SW 1271 (cell line): Measurements from ENCODE around the gene DUSP6.

Experiments used
- DNase-seq, 2 experiments: peaks; one replicate each; lab custom pipeline; 2025; lab: John Stamatoyannopoulos, UW

The DUSP6 gene

DNA sequence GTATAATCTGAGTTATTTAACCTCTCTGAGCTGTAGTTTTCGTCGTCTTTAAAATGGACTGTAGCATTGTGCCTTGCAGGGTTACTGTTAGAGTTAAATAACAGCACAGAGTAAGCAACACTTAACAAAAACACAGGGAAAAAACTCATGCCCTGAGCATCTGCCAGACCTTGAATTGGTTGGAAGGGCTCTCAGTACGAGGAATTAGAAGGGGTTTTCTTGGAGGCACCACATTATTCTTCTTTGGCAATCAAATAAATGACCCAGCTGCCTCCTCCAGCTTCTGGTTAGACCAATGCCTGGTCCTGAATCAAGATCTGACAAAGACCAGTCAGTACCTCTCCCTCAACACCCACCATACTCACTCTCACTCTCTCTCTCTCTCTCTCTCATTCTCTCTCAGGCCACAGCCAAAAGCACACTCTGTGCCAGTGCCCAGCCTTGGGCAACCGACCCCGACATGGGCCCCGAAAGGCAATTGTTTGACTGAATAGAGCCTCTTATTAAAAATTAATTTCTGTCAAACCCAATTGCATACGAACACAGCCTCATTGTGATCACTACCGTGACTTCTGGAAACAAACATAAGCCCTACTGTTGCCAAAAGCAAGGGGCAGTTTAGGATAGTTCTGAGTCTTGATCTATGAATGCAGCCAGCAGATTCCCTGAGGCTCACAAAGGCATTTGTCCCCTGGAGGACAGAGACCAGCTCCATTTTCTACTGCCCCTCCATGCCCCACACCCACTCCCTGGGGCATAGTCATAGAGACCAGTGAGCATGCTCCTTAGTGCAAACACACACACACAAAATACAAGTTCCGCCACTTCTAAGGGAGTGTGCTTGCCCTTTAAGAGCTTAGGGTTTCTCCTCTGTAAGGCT, 23.9 kb downstream of the DUSP6 start:
- DNase-seq = no peak

DNA sequence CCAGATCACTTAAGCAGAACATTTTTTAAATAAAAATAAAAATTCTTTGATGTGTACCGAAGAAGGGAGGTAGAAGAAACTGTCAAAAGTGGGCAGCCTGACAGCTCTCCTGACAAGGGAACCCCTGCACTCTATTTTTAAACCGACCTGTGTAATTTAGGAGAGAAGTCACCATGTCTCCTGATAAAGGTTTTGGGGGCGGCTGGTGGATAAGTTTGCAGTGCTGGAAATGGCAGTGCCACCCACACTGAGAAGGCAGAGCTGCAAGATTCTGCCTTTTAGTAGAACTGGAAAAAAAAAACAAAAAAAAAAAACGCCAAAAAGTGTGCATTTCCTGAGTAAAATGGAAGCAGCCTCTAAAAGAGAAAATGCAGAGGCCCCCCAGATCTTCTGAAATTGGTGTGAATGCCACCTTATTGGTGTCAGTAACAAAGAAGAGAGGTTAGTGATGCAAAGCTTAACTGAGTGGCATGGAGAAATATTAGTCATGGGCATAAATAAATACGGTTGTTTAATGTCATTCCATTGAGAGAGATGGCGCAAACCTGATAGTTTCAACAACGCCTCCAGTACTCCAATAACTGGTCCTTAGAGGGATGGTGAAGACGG, 24.7 kb downstream of the DUSP6 start:
- DNase-seq = no peak

DNA sequence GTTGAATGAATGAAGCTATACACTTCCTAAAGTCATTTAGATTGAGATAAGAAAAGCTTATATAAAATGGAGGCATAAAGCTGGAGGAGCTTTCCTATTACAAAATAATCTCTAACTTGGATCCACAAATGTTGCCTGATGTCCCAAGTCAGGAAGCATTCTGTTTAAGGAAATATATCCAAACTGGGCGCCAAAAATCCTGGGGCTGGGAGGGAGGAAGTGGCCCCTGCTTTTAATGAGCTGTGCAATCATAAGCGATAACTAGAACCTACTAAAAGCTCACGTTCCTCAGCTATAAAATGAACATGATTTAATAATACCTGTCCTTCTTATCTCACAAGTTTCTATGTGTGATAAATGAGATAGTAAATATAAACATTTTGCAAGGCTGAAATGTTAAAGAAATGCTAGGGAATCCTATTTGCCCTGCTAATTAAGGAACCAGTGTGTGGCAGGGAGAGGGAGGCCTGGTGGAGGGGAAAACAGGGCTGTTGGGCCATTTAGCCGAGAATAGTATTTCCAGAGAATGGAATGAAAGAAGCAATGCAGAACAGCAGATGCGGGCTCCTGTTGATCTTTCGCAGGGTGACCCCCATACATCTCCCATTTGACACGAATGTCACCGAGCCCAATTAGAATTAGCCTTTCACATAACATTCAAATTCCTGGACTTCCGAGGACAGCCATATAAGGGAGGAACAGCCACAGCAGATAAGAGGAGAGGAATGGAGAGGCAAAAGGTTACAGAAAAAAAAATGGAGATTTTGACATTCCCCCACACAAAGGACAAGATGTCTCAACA, 25.9 kb downstream of the DUSP6 start:
- DNase-seq = no peak

DNA sequence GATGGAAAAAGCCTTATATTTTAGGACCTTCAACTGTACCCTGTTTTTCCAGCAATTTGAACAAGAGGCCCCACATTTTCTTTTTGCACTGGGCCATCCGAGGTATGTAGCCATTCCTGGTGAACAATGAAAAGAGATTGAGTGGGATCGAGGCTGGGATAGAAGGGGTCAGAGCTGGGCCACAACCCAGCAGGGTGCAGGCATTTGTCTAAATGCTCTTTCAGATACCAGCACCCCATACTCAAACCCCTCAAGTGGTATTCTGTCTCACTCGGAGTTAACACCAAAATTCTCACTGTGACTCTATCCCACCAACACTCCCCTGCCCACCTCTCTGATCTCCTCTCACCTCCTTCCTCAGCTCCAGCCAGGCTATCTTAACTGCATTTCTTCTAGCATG, 26.8 kb downstream of the DUSP6 start:
- DNase-seq = no peak

DNA sequence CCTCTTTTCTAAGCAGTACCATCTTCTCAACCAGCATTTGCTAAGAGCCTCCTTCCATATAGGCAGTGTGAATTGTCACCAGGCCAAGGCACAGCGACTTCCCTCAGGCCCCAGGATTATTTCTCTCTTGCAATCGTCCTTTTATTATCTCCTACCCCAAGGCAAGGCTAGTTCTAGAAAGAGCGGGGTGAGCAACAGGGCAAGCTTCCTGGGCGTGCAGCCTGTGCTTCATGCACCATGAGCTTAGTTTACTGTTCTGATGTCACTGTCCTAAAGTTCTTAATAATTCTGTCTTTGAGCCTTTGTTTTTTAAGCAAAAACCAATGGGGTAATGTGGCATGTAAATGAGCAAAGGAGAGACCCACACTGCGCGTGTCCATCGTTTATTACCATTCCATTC, 27.9 kb downstream of the DUSP6 start:
- no peak for DNase-seq

DNA sequence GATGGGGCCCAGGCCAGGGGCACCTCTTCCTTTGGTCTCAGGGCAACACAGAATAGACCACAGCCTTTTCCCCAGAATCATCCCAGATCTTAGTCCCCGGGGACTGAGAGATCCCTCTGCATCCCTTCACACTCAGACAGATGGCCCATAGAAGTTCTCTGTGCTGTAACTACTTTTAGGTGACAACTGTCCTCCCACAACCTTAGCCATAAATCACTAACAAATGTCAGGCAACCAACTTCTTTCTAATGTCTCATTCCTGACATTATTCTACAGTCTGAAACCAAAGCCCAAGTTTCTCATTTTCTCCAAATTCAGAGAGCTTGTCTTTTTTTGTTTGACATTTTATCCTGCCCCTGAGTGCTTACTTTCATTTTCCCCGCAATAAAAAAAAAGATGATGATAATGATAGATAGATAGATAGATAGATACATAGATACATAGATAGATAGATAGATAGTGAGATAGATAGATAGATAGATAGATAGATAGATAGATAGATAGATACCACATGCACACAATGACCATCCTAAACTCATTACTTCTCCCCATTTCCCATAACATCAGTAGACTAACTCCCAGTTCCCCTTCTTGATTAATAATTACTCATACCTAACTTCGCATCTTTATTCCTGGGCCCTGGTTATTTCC, 28.6 kb downstream of the DUSP6 start:
- DNase-seq = no peak

DNA sequence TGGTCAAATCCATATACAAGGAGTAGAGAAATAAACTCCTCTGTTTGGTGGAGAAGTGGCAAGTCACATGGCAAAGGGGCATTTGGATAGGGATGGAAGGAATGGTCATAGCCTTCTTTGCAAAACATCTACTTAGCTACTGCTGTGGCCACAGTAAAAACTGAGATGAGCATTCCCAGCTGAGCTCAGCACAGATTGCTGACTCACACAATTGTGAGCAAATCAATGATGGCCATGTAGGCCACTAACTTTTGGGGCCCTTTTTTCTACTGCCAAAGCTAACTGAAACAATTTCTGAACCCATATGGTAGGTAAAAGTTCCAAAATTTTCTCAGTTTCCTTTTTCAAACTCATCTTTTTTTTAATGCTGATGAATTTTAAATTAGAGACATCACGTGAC, 31.6 kb downstream of the DUSP6 start:
- no peak for DNase-seq

DNA sequence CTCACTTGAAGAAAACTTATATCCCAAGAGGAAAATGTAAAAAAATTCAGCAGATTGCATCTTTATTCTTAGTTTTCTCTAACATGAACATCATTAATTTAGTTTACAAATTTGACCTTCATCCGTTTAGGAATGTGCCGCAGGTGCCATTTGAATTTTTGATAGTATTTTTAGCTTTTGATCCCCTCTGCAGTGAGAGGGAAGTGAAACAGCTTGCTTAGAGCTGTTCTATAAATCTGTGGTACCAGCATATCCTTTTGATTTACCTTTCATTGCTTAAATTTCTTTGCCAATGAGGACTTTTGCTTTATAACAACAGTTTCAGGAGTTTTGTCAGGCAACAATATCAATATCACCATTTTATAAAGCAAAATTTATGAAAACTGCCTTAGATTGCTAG, 32.7 kb downstream of the DUSP6 start:
- no peak for DNase-seq

DNA sequence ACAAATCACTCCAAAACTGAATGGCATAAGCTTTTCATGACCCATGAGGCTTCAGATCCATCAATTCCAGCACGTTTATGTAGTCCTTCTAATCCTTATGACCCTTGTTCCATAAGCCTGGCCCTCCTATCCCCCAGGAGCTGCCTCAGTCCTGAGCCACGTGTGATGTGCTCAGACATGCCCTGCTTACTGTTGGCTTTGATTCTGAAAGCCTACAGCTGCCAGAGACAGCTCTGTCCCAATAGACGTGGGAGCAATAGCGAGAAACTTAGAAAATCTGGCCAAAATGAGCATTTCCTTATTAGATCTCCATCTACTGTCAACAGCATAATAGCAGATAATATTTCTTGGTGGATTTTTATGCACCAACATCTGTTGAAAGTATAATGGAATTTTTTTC, 33.2 kb downstream of the DUSP6 start:
- DNase-seq = no peak

DNA sequence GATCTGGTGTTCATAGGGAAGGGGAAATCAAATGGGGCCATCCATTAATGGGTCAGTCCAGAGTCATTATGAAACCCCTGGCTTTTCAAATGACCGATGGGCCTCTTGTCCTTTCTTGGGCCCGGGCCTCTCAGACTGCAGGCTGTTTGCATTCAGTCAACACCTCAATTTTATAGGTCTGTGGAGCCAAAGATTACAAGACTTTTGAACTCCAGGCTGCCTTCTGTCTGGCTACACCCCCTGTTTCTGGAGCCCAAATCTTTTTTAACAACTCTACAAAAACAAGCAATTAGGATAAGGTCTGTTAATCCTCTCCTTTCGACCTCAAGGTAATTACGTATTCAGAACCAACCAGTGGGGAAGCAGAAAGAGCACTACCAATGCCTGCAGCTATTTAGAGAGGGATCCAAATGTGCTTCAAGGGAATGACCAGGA, 35.6 kb downstream of the DUSP6 start:
- DNase-seq = no peak

DNA sequence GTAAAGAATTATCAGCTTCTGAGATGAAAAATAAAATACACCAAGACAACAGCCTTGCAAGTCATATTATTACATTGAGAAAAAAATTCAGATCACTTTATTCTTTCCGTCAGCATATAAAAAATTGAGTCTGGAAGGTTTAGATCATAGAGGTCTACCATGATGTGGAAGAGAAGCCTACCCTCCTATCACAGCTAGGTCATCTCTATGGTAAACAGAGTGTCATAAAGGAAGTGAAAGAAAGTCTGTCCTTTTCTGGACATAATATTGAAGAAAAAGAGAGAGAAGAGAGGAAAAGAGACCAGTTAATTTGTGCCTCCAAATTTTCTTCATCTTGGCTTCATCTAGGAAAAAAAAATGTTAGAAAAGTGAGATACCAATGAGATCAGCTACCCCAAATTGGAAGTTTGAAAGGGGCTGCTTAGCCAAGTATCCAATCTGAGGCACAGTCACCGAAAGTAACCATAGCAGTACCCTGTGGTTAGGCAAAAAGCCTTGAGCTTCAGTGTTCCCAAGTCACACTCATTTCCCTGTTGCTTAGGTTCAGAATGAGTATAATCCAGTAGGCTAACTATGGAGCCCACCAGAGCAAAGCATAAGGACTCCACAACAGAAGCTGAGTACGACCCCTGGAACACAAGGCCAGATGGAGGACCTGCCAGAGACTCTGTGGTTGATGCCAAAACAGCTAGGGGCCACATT, 38.1 kb downstream of the DUSP6 start:
- no peak for DNase-seq

DNA sequence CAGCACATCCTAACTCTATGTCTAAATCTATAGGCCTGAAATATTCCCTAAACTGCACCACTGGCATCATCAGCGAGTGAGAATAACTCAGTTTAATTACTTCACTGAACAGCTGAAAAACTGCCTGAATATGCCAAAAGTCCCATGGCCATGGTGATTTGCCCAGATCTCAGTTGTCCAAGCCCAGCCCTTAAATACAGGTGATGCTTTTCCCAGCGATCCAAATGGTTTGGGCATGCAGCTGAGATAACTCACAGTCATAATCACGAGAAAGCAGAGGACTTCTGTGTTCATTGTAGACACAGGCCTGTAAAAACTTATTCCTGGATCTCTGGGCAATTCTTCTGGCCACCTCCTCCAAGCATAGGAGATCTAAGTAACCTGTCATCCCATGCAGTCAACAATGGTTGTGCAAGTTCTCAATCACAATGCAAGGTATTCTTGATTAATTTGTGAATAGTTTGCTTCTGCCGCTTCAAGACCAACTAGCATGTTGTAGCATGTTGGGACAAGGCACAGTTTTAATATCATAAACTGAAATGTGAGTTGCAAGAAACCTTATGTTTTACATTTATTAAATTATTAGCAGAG, 40.5 kb downstream of the DUSP6 start:
- no peak for DNase-seq

DNA sequence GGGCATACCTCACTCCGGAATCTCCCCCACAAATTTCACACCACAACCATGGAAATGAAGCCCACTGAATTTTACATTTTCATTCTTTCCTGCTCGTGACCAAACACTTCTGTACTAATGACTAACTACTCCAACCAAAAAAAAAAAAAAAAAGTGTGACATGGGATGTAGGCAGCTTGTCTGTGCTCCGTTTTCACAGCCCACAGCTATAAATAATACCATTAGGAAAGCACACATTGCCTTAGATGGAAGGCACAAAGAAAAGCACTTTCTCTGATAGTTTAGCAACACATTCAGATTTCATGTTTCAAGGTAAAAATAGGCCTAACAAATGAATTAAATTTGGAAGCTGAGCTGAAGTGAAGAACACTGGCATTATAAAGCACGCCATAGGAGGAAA, 42.5 kb downstream of the DUSP6 start:
- DNase-seq = no peak

DNA sequence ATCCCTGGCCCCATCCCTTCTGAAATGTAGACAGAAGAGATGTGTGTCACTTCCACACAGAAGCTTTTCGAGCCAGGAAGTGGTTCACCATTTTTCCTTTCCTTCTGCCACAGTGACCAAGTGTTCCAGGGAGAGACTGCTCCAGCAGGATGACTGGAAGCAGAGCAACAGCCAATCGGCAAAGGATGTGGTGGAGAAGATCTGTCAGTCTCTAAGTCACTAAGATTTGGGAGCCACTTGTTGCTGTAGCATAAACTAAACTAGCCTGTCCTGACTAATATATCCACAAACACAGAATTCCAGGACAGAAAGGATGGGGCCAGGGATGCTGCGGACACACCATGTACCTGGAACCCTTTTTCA, 42.9 kb downstream of the DUSP6 start:
- no peak for DNase-seq

DNA sequence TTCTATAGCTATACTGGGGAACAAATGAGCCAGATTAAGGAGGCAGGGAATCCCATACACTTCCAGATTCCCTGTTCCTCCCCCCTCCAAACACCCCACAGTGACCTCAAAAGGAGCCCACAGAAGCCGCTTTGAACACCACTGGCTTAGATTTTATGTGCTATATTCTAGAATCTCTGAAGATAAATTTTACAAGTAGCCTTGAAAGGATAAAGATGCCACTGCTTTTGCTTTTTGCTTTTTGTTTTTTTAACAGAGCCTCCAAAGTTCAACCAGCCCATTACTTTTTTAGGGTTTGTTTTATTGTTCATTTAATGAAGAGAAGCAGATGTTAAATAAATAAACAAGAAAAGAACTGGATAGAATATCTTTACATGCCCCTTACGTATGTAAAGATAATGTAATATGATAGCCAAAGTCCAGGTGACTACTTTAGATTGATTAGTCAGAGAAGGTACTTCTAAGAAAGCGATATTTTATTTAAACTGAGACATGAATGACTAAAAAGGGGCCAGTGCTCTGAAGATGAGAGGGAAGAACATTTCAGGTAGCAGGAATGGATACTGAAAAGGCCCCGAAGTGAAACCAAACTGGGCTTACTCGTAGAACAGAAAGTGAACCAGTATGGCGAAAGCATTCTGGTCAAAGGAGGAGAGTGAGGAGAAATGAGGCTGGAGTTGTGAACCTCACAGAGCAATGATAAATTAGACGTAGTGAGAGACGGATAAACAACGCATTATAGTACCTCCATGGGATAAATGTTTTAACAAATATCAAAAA, 44.6 kb downstream of the DUSP6 start:
- no peak for DNase-seq

DNA sequence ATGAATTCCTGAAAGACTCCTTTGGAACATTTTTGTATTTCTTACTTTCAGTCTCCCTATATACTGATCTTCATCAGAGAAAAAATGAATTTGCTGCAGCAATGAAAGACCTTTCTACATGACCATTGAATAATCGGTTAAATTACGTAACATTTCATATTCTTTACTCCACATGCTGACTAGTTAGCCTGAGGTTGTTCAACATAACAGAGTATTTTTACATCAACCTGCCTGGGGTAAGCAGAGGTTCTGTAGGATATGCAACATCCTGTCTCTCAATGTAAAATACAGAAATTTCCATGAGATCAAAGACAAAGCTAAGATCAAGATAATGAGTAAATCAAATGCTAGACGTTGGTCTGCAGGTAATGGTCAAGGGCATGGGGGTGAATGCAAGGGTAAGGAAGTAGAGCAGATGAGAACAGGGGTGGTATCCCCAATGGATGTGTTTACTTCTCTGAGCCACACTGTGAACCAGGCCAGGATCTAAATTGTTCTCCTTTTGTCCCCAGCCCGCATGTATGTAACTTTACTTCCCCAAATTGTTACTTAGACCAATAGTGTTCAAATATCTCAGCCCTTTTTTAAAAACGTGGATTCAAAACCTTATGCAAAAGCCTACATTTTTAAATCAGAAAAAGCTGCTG, 45.4 kb downstream of the DUSP6 start:
- DNase-seq = no peak

DNA sequence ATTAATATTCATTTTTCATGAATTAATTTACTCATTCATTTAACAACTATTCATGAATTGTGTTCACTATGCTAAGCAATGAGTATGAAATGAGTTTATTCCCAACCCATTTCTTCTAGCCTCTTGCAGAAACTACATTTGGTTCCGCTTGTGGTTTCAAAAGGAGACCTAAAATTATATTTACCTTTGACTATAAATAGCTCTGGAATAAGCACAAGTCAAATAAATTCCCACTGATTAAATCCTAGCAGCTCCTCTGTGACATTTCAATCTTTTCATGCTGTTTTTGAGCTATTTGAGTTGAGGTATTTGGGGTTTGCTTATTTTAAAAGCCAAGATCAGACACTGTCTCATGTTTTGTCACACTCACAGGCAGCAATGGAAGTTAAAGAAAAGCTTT, 46.9 kb downstream of the DUSP6 start:
- DNase-seq = no peak

DNA sequence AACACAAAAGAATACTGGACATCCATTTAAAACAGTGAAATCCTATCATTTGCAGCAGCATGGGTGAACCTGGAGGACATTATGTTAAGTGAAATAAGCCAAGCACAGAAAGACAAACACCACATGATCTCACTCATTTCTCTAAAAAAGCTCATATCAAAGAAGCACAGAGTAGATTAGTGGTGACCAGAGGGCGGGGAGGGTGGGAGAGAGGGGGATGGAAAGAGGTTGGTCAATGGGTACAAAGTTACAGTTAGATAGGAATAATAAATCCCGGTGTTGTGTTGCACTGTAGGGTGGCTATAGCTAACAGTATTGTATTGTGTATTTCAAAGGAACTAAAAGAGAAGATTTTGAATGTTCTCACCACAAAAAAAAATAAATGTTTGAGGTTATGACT, 52.4 kb downstream of the DUSP6 start:
- no peak for DNase-seq

DNA sequence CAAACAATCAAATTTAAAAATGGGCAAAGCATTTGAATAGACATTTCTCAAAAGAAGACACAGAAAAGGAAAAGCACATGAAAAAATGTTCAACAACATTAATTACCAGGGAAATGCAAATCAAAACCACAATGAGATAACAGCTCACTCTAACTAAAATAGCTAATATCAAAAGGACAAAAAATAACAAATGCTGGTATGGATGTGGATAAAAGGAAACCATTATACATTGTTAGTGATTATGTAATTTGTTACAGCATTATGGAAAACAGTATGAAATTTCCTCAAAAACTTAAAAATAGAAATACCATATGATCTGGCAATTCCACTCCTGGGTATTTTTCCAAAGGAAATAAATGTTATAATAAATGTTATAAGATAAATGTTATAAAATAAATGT, 52.9 kb downstream of the DUSP6 start:
- DNase-seq = no peak
